Retinal pigment epithelial cell (primary cell): ENCODE data around the gene SLC49A3.

ENCODE experiments used
- DNase-seq: peaks from one replicate; pipeline ENCODE4 v3.0.0-alpha.2; 2010; ENCODE audit warnings: low read depth
- H3K4me3 ChIP-seq: 2 replicates; pipeline ENCODE4 v1.5.1; 2011; ENCODE audit warnings: mild to moderate bottlenecking, low read length, control low read depth, moderate library complexity
- TF ChIP-seq, protein P1 (sequence below): conservative IDR thresholded peaks from 2 replicates; pipeline ENCODE4 v1.5.1; 2011; ENCODE audit warnings: low read depth, low read length, control low read depth, inconsistent platforms

The SLC49A3 gene

DNA sequence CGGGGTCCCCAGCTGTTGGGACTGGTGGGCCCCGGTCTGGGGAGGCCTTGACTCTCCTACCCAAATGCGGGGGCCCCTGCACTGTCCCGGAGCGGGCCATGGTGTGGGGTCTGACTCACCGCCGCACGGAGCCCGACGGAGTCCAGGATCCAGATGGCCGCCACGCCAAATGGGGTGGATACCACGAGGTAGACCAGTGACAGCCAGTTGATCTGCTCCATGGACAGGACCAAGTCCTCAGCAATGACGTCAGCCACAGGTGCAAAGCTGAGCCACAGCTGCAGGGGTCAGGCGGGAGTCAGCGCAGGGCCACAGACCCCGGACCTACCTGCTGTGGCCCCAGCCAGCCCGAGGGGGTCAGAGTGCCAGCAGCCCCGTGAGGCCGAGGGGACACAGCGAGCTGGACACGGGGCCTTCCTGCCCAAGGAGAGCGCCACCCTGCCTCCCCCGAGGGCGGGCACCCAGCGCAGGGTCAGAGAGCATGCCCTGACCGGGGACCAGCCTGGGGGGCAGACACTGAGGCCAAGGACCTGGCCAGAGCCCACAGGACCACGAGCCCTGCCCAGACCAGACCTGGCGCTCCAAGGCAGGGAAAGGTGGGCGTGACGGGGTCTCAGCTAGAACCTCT, 2.4 kb downstream of the SLC49A3 start:
- no peak overlapping the region for H3K4me3 ChIP-seq
- no peak for DNase-seq
- TF ChIP-seq, protein P1, sequence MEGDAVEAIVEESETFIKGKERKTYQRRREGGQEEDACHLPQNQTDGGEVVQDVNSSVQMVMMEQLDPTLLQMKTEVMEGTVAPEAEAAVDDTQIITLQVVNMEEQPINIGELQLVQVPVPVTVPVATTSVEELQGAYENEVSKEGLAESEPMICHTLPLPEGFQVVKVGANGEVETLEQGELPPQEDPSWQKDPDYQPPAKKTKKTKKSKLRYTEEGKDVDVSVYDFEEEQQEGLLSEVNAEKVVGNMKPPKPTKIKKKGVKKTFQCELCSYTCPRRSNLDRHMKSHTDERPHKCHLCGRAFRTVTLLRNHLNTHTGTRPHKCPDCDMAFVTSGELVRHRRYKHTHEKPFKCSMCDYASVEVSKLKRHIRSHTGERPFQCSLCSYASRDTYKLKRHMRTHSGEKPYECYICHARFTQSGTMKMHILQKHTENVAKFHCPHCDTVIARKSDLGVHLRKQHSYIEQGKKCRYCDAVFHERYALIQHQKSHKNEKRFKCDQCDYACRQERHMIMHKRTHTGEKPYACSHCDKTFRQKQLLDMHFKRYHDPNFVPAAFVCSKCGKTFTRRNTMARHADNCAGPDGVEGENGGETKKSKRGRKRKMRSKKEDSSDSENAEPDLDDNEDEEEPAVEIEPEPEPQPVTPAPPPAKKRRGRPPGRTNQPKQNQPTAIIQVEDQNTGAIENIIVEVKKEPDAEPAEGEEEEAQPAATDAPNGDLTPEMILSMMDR = no peak

DNA sequence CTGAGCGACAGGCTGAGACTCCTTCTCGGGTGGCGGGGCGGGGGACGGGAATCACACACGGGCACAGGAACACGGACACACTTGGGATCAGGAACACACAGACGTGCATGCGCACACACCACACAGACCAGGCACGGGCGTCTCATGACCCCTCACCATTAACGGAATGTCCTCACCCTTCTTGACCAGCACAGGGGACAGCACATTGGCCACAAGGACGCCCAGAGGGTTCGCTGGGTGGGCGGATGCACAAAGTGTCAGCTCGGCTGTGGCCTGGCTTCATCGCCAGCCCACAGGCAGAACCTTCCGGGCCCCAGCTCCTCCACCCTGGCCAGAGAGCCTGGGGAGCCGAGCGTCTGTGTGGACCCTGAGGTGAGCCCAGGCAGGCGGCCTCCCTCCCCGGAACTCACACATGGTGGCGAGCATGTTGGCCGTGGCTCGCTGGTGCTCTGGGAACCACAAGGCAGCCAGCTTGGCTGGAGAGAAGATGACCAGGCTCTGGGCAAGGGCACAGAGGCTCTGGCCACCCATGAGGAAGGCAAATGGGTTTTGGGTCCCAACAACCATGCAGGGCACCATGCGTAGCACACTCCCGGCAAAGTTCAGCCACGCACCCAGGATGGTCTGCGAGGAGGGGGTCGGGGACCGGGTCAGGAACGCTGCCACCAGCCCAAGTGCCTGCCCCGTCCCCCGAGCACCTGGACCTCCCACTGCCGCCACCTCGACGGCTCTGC, 3.1 kb downstream of the SLC49A3 start:
- no peak for DNase-seq
- TF ChIP-seq, protein P1 = no peak
- H3K4me3 ChIP-seq = no peak overlapping the region

- no peak overlapping the region for H3K4me3 ChIP-seq
- no peak for DNase-seq
- TF ChIP-seq, protein P1 = no peak
These were observed 4.2 kb downstream of the SLC49A3 start for GRCh38 chr4:684623-685327.

GRCh38 chr4:683982-684622, 4.8 kb downstream of the SLC49A3 start:
- TF ChIP-seq, protein P1 = peak; percentile 87
- no peak overlapping the region for H3K4me3 ChIP-seq
- DNase-seq = peak; percentile 27

GRCh38 chr4:683247-683897, 5.6 kb downstream of the SLC49A3 start:
- TF ChIP-seq, protein P1 = no peak
- no peak for DNase-seq
- H3K4me3 ChIP-seq = no peak overlapping the region

GRCh38 chr4:682490-683172, 6.3 kb downstream of the SLC49A3 start:
- H3K4me3 ChIP-seq = no peak overlapping the region

More at GRCh38 chr4:682490-683172, 6.3 kb downstream of the SLC49A3 start:
- TF ChIP-seq, protein P1 = no peak
- no peak for DNase-seq
